ENCODE results near the gene RAB40C.

RAB40C gene

GRCh38 chr16:575354-576196 is 14.3 kb upstream of the RAB40C start:
- no peak for DNase-seq

GRCh38 chr16:576197-576822 is 13.6 kb upstream of the RAB40C start:
- no peak for DNase-seq

GRCh38 chr16:576823-577201 is 13.1 kb upstream of the RAB40C start:
- DNase-seq, result no peak

- DNase-seq, result no peak
Observed at GRCh38 chr16:577796-578195, 12.1 kb upstream of the RAB40C start.

- no peak for DNase-seq
Observed at GRCh38 chr16:578232-578869, 11.5 kb upstream of the RAB40C start.

- peak; percentile 53 to 63 for DNase-seq
Observed at GRCh38 chr16:578870-579405, 10.9 kb upstream of the RAB40C start.

- no peak for DNase-seq
Observed at GRCh38 chr16:580141-580945, 9.5 kb upstream of the RAB40C start.

- no peak for DNase-seq
Observed at GRCh38 chr16:580946-581498, 8.8 kb upstream of the RAB40C start.

GRCh38 chr16:582218-582613 is 7.7 kb upstream of the RAB40C start:
- no peak for DNase-seq

GRCh38 chr16:582614-583331 is 7.1 kb upstream of the RAB40C start:
- DNase-seq, result no peak

GRCh38 chr16:583470-583814 is 6.4 kb upstream of the RAB40C start:
- no peak for DNase-seq

- DNase-seq, result no peak
Observed at GRCh38 chr16:583815-584591, 5.9 kb upstream of the RAB40C start.

- no peak for DNase-seq
Observed at GRCh38 chr16:585351-585750, 4.5 kb upstream of the RAB40C start.

GRCh38 chr16:586047-586644 is 3.7 kb upstream of the RAB40C start:
- DNase-seq, result no peak

GRCh38 chr16:586645-587590 is 2.9 kb upstream of the RAB40C start:
- no peak for DNase-seq

- DNase-seq, result peak in 1 of 2 experiments; percentile 65
Observed at GRCh38 chr16:588639-588888, 1.3 kb upstream of the RAB40C start.

GRCh38 chr16:588889-589657 is 793 bp upstream of the RAB40C start:
- DNase-seq, result peak; percentile 95 to 98

- no peak for DNase-seq
Observed at GRCh38 chr16:590188-590814, 435 bp downstream of the RAB40C start.

GRCh38 chr16:590815-591200 is 942 bp downstream of the RAB40C start:
- DNase-seq, result no peak

Measured in stimulated activated CD4-positive, alpha-beta T cell treated with anti-CD3 and anti-CD28 coated beads, Interleukin-4, amount 100 ng/mL, for 4 hours (primary cell).